Measurements from ENCODE around the gene HIC1.

The HIC1 gene

DNA sequence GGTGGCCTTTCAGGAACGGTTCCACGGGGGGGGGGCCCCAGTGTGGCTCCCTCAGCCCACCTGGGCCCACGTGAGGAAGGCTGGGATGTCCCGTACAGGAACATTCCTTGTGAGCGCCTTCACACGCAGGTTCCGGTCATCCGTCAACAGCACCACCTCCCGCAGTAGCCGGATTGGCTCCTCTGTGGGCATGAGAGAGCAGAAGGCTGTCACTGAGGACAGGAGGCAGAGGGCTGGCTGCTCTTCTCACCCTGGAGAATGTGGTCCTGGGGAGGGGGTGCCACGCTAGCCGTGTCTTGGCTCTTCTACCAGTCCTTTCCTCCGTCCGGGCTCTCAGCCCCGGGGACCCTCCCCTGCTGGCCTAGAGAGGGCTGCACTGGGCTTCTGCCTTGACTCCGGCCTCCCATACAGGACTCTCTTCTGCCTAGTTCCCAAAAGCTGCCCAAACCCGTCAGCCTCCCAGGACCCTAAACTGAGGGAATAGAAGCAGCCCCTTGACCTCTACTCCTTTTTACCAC is 6.6 kb downstream of the HIC1 start:
- no peak for DNase-seq

DNA sequence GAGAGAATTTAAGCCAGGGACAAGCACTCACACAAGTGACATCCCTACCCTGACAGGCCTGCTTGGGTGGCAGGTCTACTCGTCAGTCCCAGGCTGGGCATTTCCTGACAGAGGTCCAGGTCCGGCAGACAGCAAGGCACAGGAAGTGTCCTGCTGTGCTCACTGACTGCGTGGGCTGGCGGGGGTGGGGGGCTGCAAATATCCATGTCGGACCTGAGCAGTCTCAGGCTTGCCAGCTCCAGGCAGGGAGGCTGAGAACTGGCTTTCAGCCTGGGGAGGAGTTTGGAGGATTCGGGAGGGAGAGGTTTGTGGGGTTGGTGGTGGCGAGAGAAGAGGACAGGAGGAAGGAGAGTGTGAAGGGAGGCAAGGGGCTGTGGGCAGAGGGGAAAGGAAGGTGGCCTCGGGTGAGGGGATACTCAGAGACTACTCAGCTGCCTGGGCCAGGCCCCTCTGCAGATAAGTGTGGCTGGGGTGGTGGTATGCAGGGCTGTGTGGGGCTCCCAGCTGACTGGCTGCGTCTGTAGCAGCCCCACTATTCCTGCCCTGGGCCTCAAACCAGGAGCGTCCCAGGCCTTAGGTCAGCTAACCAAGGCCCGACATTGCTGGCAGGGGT is 7.8 kb downstream of the HIC1 start:
- no peak for DNase-seq

DNA sequence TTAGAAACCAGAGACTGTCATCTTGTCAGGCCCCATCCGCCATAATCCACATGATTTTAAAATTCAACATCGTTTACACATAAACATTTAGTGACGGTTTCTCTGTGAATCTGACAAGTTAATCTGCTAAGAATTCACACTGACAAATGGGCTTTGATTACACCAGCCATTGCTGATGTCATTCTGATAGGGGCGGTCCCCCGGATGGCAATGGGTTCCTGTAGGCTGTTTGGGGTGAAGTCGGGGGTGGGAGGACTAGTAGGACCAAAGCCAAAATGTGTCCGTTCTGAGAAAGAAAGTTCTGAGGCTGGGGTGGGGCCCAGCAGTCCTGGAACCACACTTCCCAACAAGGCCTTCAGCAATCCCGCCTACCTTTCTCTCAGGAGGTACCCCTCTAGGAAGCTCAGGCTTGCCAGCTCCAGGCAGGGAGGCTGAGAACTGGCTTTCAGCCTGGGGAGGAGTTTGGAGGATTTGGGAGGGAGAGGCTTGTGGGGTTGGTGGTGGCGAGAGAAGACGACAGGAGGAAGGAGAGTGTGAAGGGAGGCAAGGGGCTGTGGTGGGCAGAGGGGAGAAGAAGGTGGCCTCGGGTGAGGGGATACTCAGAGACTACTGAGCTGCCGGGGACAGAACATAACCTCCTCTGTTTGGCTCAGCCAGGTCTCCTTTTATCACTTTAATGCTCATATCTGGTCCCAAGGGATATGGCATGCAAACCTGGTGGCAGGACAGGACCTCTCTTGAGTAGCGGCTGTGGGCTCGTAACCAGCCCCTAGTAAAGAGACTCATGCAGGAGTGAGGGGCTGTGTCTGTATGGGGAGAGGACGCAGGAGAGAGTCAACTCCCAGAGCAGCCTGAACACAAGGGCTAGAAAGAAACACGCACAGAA is 8.6 kb downstream of the HIC1 start:
- DNase-seq = no peak

DNA sequence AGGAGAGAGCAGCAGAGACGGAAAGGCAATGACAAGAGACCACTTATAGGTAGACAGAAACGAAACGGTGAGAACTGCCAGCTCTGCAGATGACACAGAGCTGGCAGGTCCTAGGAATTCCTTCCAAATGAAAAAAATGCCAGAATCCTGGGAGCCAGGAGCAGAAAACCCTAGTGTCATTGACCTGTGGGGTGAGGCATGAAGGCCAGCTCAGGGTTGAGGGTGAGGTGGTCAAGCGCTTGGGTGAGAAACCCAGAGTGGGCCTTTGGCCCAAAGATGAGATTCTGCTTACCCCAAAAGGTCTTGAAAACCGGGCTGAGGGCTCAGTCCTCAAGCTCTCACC is 9.2 kb downstream of the HIC1 start:
- no peak for DNase-seq

DNA sequence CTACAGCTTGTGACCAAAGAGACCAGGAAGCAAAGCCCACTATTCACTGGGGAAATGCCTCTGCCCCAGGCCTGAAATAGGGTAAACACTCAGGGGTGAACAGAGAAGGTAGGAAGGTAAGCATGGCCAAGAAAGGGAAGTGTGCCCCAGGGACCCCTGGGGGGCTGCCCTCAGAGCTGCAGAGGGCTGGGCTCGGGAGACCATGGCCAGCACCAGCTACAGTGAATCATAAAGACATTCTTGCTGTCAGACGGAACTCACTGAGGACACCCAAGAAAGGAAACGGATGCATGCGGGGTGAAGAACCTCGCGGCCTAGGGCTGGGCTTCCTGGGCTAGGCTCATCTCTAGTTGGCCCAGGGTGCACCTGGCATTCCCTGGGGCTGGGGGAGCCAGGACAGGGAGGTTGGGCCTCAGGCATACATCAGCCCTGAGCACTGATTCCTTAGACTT is 9.6 kb downstream of the HIC1 start:
- no peak for DNase-seq

DNA sequence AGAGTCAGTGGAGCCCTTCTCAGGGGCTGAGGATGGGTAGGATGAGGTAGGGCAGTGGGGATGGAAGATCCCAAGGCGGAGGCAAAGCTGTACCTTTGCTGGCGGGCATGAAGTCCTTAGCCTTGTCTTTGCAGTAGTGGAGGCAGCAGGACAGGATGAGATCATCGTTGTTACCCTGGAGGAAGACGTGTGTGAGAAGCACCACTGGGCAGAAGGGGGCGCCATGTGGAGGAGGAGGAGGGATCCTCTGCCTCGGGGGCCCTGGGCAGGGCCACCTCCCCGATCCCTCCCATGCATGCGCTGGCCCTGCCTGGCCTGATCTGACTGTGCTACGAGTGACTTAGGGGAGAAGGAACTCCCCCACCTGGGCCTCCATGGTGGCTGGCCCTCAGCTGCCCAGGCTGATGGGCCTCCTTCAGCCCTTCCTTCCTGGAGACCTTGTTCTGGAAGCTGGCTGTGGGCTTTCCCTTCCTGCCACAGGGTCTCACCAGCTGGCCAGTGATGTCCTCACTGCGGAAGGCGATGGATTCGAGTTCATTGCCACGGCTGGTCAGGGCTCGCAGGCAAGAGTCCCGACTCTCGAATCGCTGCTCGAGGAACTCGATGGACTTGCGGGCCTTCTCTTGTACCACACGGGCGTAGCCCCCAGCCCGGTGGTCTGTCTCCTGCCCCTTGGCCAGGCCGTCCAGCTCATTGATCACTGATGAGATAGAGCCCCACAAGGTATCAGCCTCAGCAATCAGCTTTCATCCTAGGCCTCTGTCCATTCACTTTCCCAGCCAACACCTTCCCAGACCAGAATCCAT is 10.3 kb downstream of the HIC1 start:
- DNase-seq = no peak

DNA sequence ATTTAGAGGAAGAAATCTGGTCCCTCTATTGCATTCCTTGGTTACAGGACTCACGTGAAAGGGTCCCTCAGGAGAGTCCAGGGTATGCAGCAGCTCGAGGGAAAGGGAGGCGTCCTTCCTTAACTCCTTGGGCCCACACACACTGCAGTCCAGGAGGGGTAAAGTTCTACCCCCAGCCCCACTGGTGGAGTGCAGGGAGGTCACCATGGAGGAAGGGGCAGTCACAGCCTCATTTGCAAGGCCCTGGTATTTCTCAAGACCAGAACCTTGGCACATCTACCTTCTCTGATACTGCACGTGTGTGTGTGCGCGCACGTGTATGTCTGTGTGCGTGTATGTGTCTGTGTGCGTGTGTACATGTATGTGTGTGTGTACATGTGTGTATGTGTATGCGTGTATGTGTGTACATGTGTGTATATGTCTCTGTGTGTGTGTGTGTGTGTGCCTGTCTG is 11.1 kb downstream of the HIC1 start:
- DNase-seq = no peak

DNA sequence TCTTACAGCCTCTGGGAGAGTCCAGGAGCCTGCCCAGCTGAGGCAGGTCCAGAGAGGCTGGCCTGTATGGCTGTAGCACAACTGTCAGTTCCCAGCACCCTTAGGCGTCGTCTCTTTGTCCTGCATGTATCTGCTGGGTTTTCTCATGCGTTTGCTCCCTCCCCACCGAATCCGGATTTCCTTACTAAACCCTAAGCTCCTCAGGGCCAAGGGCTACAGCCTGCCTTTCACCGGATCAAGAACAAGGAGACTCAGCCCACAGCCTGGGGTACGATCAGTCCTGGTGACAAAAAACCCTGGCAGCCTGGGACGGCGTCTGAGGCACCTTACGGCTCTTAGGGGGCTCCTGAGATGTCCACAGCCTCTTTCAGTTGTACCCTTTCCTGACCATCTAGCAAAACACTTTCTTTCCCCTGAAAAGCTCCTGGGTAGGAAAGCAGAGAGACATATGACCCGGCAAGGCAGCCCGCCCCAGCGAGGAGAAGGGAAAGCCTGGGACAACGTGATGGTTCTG is 12.2 kb downstream of the HIC1 start:
- no peak for DNase-seq

DNA sequence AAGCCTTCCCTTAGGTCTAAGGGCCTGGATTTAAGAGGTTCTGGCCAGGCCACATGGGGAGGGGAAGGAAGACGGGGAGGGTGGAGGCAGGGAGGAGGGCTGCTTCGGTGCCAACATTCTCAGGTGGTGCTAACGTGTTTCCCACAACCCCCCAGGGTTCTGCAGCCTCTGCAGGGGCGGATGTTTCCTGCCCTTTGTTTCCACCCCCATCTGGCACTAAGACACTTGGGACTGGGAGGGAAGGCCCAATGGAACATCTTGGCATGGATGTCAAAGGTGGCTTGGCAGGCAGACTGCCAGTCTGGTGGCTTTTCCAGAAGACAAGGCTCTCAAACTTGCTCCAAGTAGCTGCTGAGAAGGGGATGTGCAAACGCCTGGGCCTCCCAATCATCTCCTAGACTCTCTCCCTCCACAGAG is 12.7 kb downstream of the HIC1 start:
- no peak for DNase-seq

DNA sequence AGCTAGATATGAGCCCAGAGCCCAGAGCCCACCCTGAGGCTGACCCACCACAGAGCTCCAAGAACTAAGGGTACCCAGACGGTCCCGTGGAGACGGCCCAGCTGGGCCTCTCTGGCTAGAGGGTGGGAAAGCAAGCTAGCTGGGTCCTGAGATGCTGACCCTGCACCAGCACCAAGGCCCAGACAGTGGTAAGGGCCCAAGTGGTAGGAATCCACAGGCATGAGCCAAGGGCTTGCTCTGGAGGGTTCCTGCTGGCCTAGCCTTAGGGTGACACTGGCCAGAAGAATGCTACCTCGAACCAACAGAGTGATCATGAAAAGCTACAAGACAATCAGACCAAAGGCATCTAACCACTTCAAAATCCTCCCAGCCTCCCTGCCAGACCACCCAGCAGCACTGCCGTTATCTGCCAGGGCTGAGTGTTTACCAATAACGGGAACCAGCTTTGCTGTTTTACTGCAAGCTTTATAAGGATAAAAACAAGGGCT is 13.2 kb downstream of the HIC1 start:
- no peak for DNase-seq

DNA sequence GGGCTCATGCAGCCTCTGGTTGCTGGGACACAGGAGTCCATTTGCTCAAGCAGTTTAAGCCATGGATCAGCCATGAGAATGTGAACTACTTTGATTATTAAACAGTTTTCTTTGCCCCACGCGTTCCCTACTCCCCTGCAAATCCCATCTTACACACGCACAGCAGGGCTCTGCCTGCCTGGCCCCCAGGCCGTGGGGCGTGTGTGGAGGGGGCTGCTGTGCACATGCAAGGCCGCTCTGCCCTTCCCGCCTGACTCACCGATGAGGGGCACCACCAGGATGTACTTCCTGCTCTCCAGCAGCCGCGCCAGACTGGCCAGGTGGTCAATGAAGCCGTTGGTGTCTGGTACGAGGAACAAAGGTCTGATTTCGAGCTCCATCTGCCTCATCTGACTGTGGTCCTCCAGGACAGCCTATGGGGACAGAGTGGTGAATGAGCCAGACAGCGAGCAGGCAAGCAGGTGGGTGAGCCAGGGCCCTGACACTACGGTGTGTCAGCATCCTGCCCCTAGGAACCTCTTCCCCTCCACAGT is 13.7 kb downstream of the HIC1 start:
- no peak for DNase-seq

DNA sequence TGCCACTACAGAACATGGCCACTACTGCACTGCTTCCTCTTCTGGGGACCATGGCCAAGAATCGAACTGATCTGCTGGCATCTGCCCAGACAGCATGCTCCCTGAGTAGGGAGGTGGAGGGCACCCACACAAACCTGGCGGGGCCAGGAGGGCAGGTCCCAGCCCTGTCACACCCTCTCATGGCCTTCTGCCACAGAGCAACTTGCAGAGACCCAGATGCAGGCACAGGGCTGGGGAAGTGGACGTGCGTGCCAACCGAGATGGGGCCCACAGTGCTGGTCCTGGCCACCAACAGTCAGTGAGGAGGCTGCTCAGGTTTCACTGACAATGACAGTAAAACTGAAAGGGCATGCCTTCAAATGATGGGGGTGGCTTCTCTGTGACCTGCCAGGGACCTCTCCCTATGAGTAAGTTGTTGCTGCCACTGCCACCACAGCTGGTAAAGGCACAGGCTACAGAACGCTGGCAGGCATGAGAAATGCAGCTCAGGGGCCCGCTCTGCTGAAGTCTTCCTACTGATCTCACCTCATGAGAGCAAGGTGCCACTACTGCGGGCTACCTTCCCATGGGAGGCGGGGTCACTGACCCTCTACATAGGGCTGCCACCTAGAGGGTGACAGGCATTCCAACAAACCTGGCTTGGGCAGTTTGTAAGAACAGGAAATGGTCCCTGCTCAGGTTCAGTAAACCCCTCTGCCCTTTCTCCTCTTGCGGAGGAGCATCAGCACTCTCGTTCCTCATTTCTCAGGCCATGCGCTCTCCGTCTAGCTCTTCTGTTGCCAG is 15.5 kb downstream of the HIC1 start:
- DNase-seq = no peak

DNA sequence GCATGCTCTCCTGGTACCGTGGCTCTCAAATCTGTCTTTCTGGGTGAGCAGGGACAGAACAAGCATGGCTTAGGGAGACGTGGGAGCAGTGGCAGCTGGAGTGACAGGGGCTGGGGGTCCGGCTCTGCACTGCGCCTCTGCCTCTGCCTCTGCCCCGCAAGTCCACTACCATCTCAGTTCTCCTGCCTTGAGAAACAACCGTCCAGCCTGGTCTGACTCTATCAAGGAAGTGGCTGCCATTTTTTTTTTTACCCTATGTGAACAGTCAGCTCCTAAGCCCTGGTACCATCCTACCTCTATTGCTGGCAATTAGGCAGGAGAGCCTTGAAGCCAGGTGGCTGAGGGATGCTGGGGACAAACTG is 16.1 kb downstream of the HIC1 start:
- DNase-seq = no peak

DNA sequence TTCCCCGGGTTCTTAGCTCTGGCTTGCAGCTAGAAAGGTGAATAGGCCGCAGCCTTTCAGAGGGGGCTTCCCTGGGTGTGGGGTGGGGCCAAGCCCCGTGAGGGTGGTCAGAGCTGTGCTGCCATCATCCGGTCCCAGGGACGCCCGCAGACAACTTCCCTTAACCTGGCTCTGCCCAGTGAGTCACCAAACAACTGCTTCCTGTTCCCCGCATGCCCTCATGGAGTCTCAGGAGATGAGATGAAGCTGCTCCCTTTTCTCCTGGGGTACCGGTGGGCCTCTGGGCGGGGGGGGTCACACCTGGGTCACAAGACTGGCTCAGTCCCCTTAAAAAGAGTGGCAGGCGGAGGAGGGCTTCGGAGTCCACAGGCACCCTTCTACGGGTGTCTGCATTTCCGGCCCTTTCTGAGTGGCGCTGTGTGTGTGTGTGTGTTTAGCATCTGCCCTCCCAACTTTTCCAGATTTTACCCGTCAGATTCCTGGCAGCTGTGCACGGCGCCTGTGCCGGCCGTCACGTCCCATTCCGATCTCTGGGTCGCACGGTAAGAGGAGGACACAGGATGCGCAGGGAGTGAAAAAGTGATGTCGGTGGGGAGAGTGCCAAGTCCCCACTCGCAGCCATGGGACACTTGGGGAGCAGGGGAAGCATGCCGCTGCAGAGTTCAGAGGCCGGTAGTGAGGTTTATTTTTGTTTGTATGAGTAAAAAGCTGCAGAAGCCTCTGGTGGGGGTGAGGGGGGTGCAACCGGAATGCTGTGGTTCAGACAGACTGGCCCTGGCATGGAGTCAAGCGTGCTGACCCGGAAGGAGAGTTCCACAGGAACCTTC is 16.8 kb downstream of the HIC1 start:
- DNase-seq = no peak

DNA sequence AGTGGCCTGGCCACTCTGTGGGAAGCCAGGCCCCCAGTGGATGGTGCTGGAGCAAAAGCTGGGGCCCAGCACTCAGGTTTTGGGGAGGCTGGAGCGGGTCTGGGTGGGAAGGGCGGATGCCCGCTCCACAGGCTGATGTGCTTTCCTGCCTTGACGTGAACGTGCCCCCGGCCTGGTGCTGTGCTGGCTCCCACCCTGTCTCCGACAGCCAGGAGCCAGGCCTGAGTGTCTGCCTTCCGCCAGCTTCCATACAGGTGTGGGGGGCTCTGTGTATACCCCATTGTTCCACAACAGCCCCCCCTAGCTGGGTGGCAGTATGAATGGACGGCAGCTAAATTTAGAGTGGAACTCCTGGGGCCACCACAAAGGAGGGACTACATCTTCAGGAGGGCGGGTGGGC is 20.0 kb downstream of the HIC1 start:
- DNase-seq = no peak

DNA sequence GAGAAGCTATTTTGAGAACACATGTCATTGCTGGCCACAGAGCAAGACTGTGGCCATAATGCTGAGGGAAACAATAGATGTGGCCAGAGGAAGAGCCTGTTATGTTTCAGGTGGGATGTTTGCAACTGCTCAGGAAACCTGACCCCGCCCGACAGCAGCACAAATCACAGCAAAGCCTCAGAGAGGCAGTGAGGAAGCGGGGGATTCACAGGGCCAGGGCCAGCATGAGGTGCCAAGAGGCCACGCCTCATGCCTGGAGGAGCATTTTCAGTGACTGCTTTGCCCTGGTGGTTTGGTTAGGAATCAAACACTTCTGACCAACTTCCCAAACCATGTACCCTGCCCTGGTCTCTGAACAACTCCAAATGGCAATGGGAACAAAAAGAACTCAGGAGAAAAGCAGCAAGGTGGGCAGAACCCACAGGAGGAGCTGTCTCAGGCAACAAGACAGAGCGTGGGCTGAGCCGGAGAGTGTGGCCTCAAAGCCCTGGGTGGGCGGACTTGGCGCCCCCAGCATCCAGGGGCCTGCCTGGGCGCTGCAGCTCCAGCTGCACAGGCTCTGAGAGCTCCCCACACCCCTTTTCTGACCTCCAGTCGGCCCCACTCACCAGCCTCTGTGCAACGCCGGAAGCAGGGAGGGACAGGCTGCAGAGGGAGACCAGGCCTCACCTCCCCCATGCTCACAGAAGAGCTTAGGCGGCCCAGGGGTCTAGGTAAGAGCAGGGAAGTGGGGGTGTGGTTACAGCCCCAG is 20.6 kb downstream of the HIC1 start:
- no peak for DNase-seq

DNA sequence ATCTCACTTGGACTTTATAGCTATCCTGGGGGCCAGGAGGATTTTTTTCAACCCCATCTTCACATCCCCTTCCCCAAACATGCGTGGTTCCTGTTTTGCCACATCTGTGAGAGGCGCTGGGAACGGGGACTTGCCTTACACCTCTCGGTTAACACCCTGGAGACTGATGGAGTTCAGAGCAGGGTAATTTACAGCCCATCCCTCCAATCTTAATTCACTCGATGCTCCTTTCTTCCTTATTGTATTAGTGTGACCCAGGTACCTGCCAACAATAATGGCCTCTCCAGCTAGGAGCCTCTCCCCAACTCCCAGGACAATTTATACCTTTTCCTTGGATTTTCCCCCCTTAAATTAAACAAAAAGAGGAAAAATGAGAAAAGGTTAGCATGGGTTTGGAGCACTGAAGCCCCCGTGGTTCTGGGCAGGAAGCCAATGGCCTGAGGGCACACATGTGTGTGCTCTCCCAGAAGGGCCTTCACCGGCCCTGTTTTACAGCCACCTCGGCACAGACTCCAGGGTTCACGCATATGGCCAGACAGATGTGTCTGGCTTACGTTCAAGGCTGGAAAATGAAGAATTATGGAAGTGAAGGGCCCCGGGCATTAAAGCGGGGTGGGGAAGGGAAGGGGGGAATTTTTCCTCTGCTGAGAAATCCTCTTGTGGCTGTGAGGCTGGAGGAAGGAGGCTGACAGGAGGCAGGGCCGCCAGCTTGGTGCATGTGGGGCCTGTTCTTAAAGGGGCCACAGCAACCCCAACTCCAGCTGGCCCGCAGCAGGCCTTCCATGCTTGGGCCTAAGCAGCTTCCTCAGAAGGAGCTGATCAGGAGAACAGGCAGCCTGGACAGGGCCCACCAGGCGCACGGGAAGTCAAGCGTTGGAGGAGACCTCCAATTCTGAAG is 21.4 kb downstream of the HIC1 start:
- peak in 1 of 2 experiments; percentile 12 for DNase-seq

DNA sequence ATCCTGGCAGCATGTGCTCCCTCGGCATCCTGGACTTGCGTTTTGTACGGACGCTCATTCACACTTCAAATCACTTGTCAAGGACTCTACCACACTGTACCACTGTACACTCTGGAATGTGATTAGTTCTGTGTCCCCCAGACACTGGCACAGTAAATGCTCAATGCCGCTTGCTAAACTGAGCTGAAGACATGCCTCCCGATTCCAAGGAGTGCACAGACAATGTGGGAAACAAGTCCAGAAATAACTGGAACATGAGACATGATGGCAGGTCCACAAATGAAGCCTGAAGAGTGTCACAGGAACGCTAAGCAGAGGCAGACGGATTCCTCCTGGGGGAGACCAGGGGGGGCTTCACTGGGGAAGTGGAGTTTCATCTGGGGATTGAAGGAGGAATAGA is 22.1 kb downstream of the HIC1 start:
- no peak for DNase-seq

DNA sequence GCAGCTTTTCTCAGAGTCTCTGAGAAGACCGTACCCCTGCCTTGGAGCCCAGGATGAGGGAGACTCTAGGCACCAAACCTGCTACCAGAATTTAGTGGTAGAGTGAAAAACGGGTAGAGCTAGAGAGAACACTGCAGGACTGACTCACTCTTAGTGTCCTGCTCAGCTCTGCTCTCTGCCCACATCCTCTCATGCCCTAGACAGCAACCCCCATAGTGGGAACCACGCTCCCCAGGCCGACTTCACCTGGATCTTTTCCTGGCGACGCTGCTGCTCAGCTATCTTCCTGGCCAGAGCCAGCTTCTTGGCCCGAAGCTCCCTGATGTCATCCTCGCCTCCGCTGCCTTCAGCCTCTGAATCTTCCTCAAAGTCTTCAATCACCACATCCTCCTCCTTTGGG is 26.7 kb downstream of the HIC1 start:
- DNase-seq = no peak

All from NCI-H446 (cell line).